ENCODE data around the gene FGF14. TPM values are rescaled to one million over a fixed set of nuclear protein-coding genes. Genes with fewer than 3 reads are reported as not detected.

The FGF14 gene
- polyA plus RNA-seq, 2 donors = 0.04 to 0.29 TPM

DNA sequence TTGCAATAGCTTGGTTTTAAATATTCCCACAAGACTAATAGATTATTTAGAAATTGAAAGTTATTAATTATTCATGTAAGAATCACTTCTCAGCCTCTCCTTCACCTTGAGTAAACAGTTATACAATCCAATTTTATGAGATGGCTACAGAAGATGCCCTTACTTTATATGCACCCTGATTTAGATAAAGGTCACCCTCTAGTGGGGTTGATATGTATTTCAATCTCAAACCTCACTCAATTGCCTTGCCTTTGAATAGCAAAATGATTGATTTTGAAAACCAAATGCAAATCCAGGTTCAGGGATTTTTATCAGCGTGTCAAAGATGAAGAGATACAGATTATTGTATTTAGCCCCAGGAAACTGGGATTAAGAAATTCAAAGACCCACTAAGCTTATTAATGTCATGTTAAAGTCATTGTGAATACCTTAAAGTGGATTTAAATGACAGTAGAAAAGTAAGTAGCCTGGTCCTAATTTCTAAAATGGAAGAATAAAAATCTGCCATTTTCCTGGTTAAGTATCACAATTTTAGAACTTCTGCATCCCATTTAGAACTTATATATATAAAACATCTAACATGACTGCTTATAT, 644.3 kb downstream of the FGF14 start:
- Histone ChIP-seq H3K4me1 (ENCODE audit: control insufficient read depth in 2 of 2, insufficient read depth in 2 of 2, low read length in 1 of 2) (no peaks in the 10 kb centered on the region), H3K4me3 (ENCODE audit: low read depth in 1 of 2, low read length in 2 of 2) (no peak overlapping the region), H3K27me3 (ENCODE audit: control insufficient read depth in 1 of 2, insufficient read depth in 2 of 2, low read length in 2 of 2) (no peaks in the 10 kb centered on the region), H3K36me3 (ENCODE audit: control insufficient read depth in 2 of 2, insufficient read depth in 2 of 2, low read length in 1 of 2) (no peaks in the 10 kb centered on the region), H3K27ac (ENCODE audit: low read depth in 2 of 2, low read length in 1 of 2) (no peak overlapping the region), H3K9me3 (ENCODE audit: control insufficient read depth in 2 of 2, insufficient read depth in 1 of 2, low read depth in 1 of 2, low read length in 1 of 2) (no peaks in the 10 kb centered on the region)
- 0 to 9% methylated on average over 1 of the region's 1 CpG for WGBS, 2 donors

DNA sequence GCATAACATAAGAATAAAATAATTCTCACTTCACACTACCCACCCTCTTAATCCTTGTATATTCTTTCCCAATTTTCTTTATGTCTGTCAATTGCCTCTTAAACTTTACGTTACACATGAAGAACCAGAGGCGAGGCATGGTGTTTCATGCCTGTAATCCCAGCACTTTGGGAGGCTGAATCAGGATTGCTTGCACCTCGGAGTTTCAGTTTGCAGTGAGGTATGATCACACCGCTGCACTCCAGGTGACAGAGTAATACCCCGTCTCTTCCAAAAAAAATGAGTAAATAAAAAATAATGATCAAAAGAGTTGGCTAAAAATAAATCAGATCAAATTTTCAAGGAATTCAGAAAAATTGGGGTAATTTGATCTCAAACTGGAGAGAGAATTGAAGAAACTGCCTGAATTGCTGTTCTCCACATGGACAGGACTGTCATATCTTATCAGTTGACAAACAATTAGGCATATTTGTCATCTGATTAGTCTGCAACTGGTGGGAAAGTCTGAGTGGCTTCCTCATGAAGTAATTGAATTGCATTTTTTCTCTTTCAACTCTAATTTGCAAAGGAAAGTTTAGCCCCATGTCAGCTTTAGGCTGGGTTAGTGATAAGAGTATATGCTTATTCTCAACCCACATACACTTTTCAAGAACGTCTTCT, 646.5 kb downstream of the FGF14 start:
- 64 to 84% methylated on average over 6 of the region's 6 CpGs for WGBS, 2 donors

DNA sequence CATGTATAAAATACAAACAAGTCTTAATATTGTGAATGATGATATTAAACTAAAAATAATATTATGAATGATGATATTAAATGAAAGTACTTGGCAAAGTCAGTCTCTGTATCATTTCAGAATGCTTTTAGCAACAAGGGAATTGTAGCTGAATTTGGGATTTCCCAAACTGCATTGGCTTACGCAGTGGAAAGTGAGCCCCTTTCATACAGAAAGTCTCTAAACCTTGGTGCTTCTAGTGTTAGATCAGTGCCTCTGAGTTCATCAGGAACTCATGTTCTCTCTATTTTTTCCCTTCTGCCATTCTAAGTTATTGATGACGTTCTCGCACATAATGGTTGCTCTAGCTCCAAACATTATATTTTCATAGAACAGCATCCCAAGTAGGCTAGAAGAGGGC, 649.4 kb downstream of the FGF14 start:
- Histone ChIP-seq H3K9me3 (ENCODE audit: control insufficient read depth in 2 of 2, insufficient read depth in 1 of 2, low read depth in 1 of 2, low read length in 1 of 2) (no peaks in the 10 kb centered on the region), H3K4me3 (ENCODE audit: low read depth in 1 of 2, low read length in 2 of 2) (no peak overlapping the region), H3K36me3 (ENCODE audit: control insufficient read depth in 2 of 2, insufficient read depth in 2 of 2, low read length in 1 of 2) (no peaks in the 10 kb centered on the region), H3K27me3 (ENCODE audit: control insufficient read depth in 1 of 2, insufficient read depth in 2 of 2, low read length in 2 of 2) (no peaks in the 10 kb centered on the region), H3K4me1 (ENCODE audit: control insufficient read depth in 2 of 2, insufficient read depth in 2 of 2, low read length in 1 of 2) (no peaks in the 10 kb centered on the region), H3K27ac (ENCODE audit: low read depth in 2 of 2, low read length in 1 of 2) (no peak overlapping the region)
- WGBS, 2 donors = 89 to 90% methylated on average over 3 of the region's 3 CpGs

More for the DNA sequence above, 646.5 kb downstream of the FGF14 start:
- H3K4me1 ChIP-seq (ENCODE audit: control insufficient read depth in 2 of 2, insufficient read depth in 2 of 2, low read length in 1 of 2) = no peaks in the 10 kb centered on the region
- H3K9me3 ChIP-seq (ENCODE audit: control insufficient read depth in 2 of 2, insufficient read depth in 1 of 2, low read depth in 1 of 2, low read length in 1 of 2) = no peaks in the 10 kb centered on the region
- no peaks in the 10 kb centered on the region for H3K36me3 ChIP-seq (ENCODE audit: control insufficient read depth in 2 of 2, insufficient read depth in 2 of 2, low read length in 1 of 2)
- H3K4me3 ChIP-seq (ENCODE audit: low read depth in 1 of 2, low read length in 2 of 2) = no peak overlapping the region
- H3K27ac ChIP-seq (ENCODE audit: low read depth in 2 of 2, low read length in 1 of 2) = no peak overlapping the region
- H3K27me3 ChIP-seq (ENCODE audit: control insufficient read depth in 1 of 2, insufficient read depth in 2 of 2, low read length in 2 of 2) = no peaks in the 10 kb centered on the region

DNA sequence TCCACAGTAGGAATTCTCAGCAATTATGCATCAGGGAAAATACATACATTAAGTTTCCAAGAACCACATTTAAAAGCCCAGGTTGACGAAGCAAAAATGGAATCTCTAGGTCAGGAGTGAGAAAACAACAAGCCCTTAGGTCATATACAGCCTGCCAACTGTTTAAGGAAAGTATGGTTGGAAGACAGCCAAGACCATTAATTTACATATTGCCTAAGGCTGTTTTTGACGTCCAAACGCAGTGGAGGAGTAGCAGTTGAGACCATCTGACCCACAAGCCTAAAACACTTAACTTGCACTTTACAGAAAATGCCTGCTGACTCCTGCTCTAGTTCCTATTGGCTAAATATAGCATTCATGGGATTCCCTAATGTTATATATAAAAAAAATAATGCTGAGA, 650.4 kb downstream of the FGF14 start:
- no peaks in the 10 kb centered on the region for H3K27me3 ChIP-seq (ENCODE audit: control insufficient read depth in 1 of 2, insufficient read depth in 2 of 2, low read length in 2 of 2)
- no peaks in the 10 kb centered on the region for H3K4me1 ChIP-seq (ENCODE audit: control insufficient read depth in 2 of 2, insufficient read depth in 2 of 2, low read length in 1 of 2)
- no peak overlapping the region for H3K4me3 ChIP-seq (ENCODE audit: low read depth in 1 of 2, low read length in 2 of 2)
- no peaks in the 10 kb centered on the region for H3K36me3 ChIP-seq (ENCODE audit: control insufficient read depth in 2 of 2, insufficient read depth in 2 of 2, low read length in 1 of 2)
- 4 to 6% methylated on average over 3 of the region's 3 CpGs for WGBS, 2 donors
- no peak overlapping the region for H3K27ac ChIP-seq (ENCODE audit: low read depth in 2 of 2, low read length in 1 of 2)
- H3K9me3 ChIP-seq (ENCODE audit: control insufficient read depth in 2 of 2, insufficient read depth in 1 of 2, low read depth in 1 of 2, low read length in 1 of 2) = no peaks in the 10 kb centered on the region

DNA sequence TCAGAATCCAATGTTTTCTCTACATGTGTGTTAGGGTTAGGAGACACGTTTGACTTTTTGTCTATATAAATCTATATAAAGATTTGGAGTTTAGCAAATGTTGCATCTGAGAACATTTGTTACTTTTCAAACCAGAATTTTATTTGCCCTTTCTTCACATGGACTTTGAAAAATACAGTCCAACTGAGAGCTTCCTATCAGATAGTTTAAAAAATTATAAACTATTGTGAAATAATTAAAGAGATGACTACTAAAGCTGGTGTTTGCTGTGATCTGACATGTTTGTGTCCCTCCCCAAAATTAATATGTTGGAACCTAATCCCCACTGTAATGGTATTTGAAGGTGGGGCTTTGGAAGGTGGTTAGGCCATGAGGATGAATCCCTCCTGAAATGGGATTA, 652.3 kb downstream of the FGF14 start:
- H3K4me3 ChIP-seq (ENCODE audit: low read depth in 1 of 2, low read length in 2 of 2) = no peak overlapping the region
- H3K27ac ChIP-seq (ENCODE audit: low read depth in 2 of 2, low read length in 1 of 2) = no peak overlapping the region
- H3K4me1 ChIP-seq (ENCODE audit: control insufficient read depth in 2 of 2, insufficient read depth in 2 of 2, low read length in 1 of 2) = no peaks in the 10 kb centered on the region
- no peaks in the 10 kb centered on the region for H3K9me3 ChIP-seq (ENCODE audit: control insufficient read depth in 2 of 2, insufficient read depth in 1 of 2, low read depth in 1 of 2, low read length in 1 of 2)
- H3K27me3 ChIP-seq (ENCODE audit: control insufficient read depth in 1 of 2, insufficient read depth in 2 of 2, low read length in 2 of 2) = no peaks in the 10 kb centered on the region
- WGBS, 2 donors = 84 to 85% methylated on average over 1 of the region's 1 CpG
- H3K36me3 ChIP-seq (ENCODE audit: control insufficient read depth in 2 of 2, insufficient read depth in 2 of 2, low read length in 1 of 2) = no peaks in the 10 kb centered on the region

DNA sequence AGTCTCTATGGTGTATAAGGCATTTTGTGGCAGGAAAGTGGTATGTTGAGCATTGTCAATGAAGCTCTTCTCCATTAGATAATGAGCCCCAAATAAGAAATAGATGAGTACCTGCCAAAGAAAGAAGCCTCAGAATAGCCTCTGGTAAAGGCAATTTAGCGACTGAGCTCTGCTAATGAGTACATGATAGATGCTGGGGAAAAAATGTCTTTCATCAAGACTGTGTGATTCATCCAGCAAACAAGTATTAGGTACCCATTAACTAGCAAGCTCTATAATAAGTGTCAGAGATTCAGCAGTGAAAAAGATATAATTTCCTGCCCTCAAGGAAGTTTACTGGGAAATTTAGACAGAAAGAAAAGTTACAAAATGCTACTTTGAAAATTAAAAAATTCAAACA, 654.8 kb downstream of the FGF14 start:
- WGBS, 2 donors = 64 to 82% methylated on average over 1 of the region's 1 CpG

DNA sequence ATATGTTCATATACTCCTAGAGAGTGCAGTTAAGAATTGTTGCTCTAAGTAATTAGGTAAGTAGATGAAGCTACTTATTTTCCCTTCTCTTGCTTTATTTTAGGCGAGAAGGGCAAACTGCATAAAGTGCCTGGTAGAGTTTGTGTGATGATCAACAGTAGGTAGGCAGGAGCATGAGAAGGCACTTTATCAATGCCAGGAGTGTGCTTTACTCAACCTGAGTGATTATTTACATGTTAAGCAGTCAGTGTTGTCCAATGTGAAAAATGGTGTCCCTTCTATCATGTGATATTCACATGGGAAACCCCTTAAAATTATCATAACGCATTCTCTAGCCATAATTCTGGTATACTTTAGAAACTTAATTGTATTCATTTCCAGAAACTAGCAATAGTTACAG, 655.3 kb downstream of the FGF14 start:
- Histone ChIP-seq H3K4me1 (ENCODE audit: control insufficient read depth in 2 of 2, insufficient read depth in 2 of 2, low read length in 1 of 2) (no peaks in the 10 kb centered on the region), H3K27ac (ENCODE audit: low read depth in 2 of 2, low read length in 1 of 2) (no peak overlapping the region), H3K4me3 (ENCODE audit: low read depth in 1 of 2, low read length in 2 of 2) (no peak overlapping the region), H3K27me3 (ENCODE audit: control insufficient read depth in 1 of 2, insufficient read depth in 2 of 2, low read length in 2 of 2) (no peaks in the 10 kb centered on the region), H3K9me3 (ENCODE audit: control insufficient read depth in 2 of 2, insufficient read depth in 1 of 2, low read depth in 1 of 2, low read length in 1 of 2) (no peaks in the 10 kb centered on the region), H3K36me3 (ENCODE audit: control insufficient read depth in 2 of 2, insufficient read depth in 2 of 2, low read length in 1 of 2) (no peaks in the 10 kb centered on the region)
- WGBS, 2 donors = 89 to 90% methylated on average over 2 of the region's 2 CpGs

More for the DNA sequence above, 654.8 kb downstream of the FGF14 start:
- Histone ChIP-seq H3K4me3 (ENCODE audit: low read depth in 1 of 2, low read length in 2 of 2) (no peak overlapping the region), H3K36me3 (ENCODE audit: control insufficient read depth in 2 of 2, insufficient read depth in 2 of 2, low read length in 1 of 2) (no peaks in the 10 kb centered on the region), H3K27me3 (ENCODE audit: control insufficient read depth in 1 of 2, insufficient read depth in 2 of 2, low read length in 2 of 2) (no peaks in the 10 kb centered on the region), H3K4me1 (ENCODE audit: control insufficient read depth in 2 of 2, insufficient read depth in 2 of 2, low read length in 1 of 2) (no peaks in the 10 kb centered on the region), H3K27ac (ENCODE audit: low read depth in 2 of 2, low read length in 1 of 2) (no peak overlapping the region), H3K9me3 (ENCODE audit: control insufficient read depth in 2 of 2, insufficient read depth in 1 of 2, low read depth in 1 of 2, low read length in 1 of 2) (no peaks in the 10 kb centered on the region)

DNA sequence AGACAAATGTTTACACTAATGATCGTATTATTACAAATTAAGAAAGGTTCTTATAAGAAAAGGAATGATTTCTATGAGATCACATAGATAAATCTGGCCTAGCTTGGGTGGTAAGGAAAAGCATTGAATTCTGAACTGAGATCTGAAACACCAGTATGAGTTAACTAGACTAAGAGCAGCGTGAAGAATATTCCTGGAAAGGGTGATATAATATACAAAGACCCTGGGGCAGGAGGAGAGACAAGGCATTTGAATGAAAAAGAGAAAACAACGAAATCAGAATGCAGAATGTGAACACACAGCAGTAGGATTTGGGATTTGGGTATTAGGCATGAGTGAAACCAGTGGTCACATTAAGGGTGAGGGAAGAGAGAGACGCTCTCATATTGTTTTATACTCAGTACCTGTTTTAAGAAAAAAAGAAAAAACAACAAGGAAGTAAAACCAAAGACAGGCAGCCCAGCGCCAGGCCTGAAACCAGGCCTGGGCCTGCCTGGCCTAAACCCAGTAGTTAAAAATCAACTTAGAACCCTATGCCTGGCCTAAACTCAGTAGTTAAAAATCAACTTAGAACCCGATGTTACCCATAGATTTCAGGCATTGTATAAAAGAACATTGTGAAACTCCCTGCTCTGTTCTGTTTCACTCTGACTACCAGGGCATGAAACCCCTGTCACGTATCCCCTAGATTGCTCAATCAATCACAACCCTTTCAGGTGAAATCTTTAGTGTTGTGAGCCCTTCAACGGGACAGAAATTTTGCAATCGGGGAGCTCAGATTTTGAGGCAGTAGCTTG, 662.3 kb downstream of the FGF14 start:
- 73 to 83% methylated on average over 8 to 9 of the region's 9 CpGs for WGBS, 2 donors
- Histone ChIP-seq H3K27me3 (ENCODE audit: control insufficient read depth in 1 of 2, insufficient read depth in 2 of 2, low read length in 2 of 2) (no peaks in the 10 kb centered on the region), H3K4me1 (ENCODE audit: control insufficient read depth in 2 of 2, insufficient read depth in 2 of 2, low read length in 1 of 2) (no peaks in the 10 kb centered on the region), H3K27ac (ENCODE audit: low read depth in 2 of 2, low read length in 1 of 2) (no peak overlapping the region), H3K36me3 (ENCODE audit: control insufficient read depth in 2 of 2, insufficient read depth in 2 of 2, low read length in 1 of 2) (no peaks in the 10 kb centered on the region), H3K4me3 (ENCODE audit: low read depth in 1 of 2, low read length in 2 of 2) (no peak overlapping the region), H3K9me3 (ENCODE audit: control insufficient read depth in 2 of 2, insufficient read depth in 1 of 2, low read depth in 1 of 2, low read length in 1 of 2) (no peaks in the 10 kb centered on the region)

DNA sequence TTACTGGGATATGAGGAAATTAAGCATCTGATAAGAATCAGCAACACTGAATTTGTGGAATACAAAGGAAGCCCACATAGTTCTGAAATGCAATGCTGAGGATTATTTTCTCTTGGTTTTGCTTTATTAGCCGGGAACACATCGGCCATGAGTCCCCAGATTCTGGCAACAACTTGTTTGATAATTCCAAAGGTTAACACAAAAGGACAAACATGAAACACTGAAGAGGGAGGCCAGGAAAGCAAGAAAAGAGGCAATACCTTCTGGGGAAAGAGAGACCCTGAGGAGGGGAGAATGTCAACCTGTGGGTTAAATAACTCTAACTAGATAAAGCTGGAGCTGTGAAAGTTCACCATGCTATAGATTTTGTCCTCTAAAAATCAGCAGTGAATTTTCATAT, 663.5 kb downstream of the FGF14 start:
- Histone ChIP-seq H3K4me1 (ENCODE audit: control insufficient read depth in 2 of 2, insufficient read depth in 2 of 2, low read length in 1 of 2) (no peaks in the 10 kb centered on the region), H3K36me3 (ENCODE audit: control insufficient read depth in 2 of 2, insufficient read depth in 2 of 2, low read length in 1 of 2) (no peaks in the 10 kb centered on the region), H3K4me3 (ENCODE audit: low read depth in 1 of 2, low read length in 2 of 2) (no peak overlapping the region), H3K9me3 (ENCODE audit: control insufficient read depth in 2 of 2, insufficient read depth in 1 of 2, low read depth in 1 of 2, low read length in 1 of 2) (no peaks in the 10 kb centered on the region), H3K27ac (ENCODE audit: low read depth in 2 of 2, low read length in 1 of 2) (no peak overlapping the region), H3K27me3 (ENCODE audit: control insufficient read depth in 1 of 2, insufficient read depth in 2 of 2, low read length in 2 of 2) (no peaks in the 10 kb centered on the region)
- 66 to 91% methylated on average over 2 of the region's 2 CpGs for WGBS, 2 donors
